Psoas muscle (tissue), 8 donors: ENCODE measurements around the gene HCLS1. TPM values are rescaled to one million over a fixed set of nuclear protein-coding genes. Genes with fewer than 3 reads are reported as not detected.

Experiments
- ATAC-seq, 4 donors: fragments of 200-7000 bp; cut with Tn5 transposase; one replicate each; pipeline ENCODE4 v1.9.1; 2020; ENCODE audit warnings: moderate library complexity in 3 of 4, mild to moderate bottlenecking in 2 of 4
- DNase-seq, 2 donors: peaks; one replicate each; pipeline ENCODE4 v3.0.0-alpha.2; 2020
- H3K27ac ChIP-seq: fragments of 200-600 bp; one replicate; pipeline ENCODE4 v1.8.0; 2022
- H3K27me3 ChIP-seq, 3 donors: fragments of 200-600 bp in 1 of 3; one replicate each; pipeline versions ENCODE4 v1.6.1 to v1.8.0; 2013 to 2022; ENCODE audit warnings: low read length in 2 of 3, mild to moderate bottlenecking in 2 of 3, moderate library complexity in 1 of 3; ENCODE audit not compliant: insufficient read depth in 3 of 3
- H3K36me3 ChIP-seq, 2 donors: fragments of 200-600 bp in 1 of 2; one replicate each; pipeline versions ENCODE4 v1.6.1 to v1.8.0; 2013 to 2022; ENCODE audit warnings: low read depth in 1 of 2, mild to moderate bottlenecking in 1 of 2, moderate library complexity in 1 of 2; ENCODE audit not compliant: insufficient read depth in 1 of 2
- H3K4me1 ChIP-seq: fragments of 200-600 bp; one replicate; pipeline ENCODE4 v1.8.0; 2022
- H3K4me3 ChIP-seq: fragments of 200-600 bp; one replicate; pipeline ENCODE4 v1.8.0; 2022; ENCODE audit warnings: mild to moderate bottlenecking
- H3K9me3 ChIP-seq: fragments of 200-600 bp; one replicate; pipeline ENCODE4 v1.8.0; 2022
- CTCF ChIP-seq: fragments of 200-600 bp; IDR thresholded peaks from one replicate; pipeline ENCODE4 v1.8.0; 2022; ENCODE audit warnings: antibody characterized with exemption
- WGBS, 3 donors: extraction: QIAGEN DNeasy Blood & Tissue Kit; methylation state at CpG; one replicate each; pipeline versions ENCODE4 v1.1.6 to v1.1.7; 2013; 5-methylcytosine and 5-hydroxymethylcytosine counted together
- intact Hi-C, 2 donors: fragments of 100-400 bp; cut with DNase I; formaldehyde crosslinking; loops; one replicate each; pipeline versions ENCODE4 v1.11.0 to v1.14.2; 2022
- polyA plus RNA-seq, 3 donors: library from polyadenylated mRNA; stranded (reverse); fragments of 200-250 nt; gene quantifications; one replicate each; pipeline ENCODE4 v1.2.3, GENCODE V29; 2013
- total RNA-seq, 4 donors: library from RNA; stranded (reverse); fragmentation: NEBNext Ultra II Directional in 2 of 4; extraction: Animal tissue kit (Norgen Biotek cat#: 25700) in 2 of 4; gene quantifications; one replicate each; pipeline versions ENCODE4 v1.2.1 to v1.2.4, GENCODE V29; 2021 to 2023
- donor health status: healthy with polysubstance abuse.
- donor health status: DM: no; HTN: no; CAD: no; lungs with moderate emphysema.
- donor health status: Bipolar disorder and iron deficiency.
- donor health status: healthy.
- donor health status: DM: yes; HTN: yes; CAD: no.
- donor health status: DM: no; HTN: no; CAD: no.
- donor health status: DM: no; HTN: no; CAD: no.
- donor health status: DM: yes; HTN: yes; CAD: no.

HCLS1 gene
- total and polyA plus RNA-seq, 7 donors, result 2.8 to 9.9 (median 6.9) TPM

- intact Hi-C loops, result loop anchor here in 1 of 2 donors (10.0 kb wide), 1 partner anchor 98 kb away; the partner anchor contains the start of gene POLQ
Measured at GRCh38 chr3:121642601-121643314, 17.9 kb downstream of the HCLS1 start.

GRCh38 chr3:121641127-121641526 lies 19.6 kb downstream of the HCLS1 start:
- Histone ChIP-seq H3K4me1 (no peaks in the 10 kb centered on the region), H3K4me3 (no peak overlapping the region), H3K36me3 (peaks cover 0 to 3% of the 10 kb centered on the region in 2 donors), H3K9me3 (no peaks in the 10 kb centered on the region), H3K27me3 (no peaks in the 10 kb centered on the region), H3K27ac (no peak overlapping the region)
- ATAC-seq (no peak), DNase-seq (no peak)
- intact Hi-C loops, result loop anchor here in 1 of 2 donors (10.0 kb wide), 1 partner anchor 96 kb away; the partner anchor contains the start of gene POLQ
- TF ChIP-seq CTCF, result no peak
- WGBS, 3 donors, result 89 to 95% (median 92%) methylated on average over 2 of the region's 2 CpGs

More at GRCh38 chr3:121642601-121643314, 17.9 kb downstream of the HCLS1 start:
- DNase-seq (no peak), ATAC-seq (no peak)
- peaks cover 0 to 3% of the 10 kb centered on the region in 2 donors for H3K36me3 ChIP-seq
- no peaks in the 10 kb centered on the region for H3K4me1 ChIP-seq
- WGBS, 3 donors, result 77 to 79% (median 79%) methylated on average over 9 of the region's 9 CpGs
- H3K27me3 ChIP-seq, result no peaks in the 10 kb centered on the region
- no peaks in the 10 kb centered on the region for H3K9me3 ChIP-seq
- TF ChIP-seq CTCF, result no peak
- no peak overlapping the region for H3K27ac ChIP-seq
- no peak overlapping the region for H3K4me3 ChIP-seq

- WGBS, 3 donors, result 80 to 100% (median 97%) methylated on average over 1 of the region's 1 CpG
- no peaks in the 10 kb centered on the region for H3K4me1 ChIP-seq
- TF ChIP-seq CTCF, result no peak
- H3K27me3 ChIP-seq, result no peaks in the 10 kb centered on the region
- H3K9me3 ChIP-seq, result no peaks in the 10 kb centered on the region
- intact Hi-C loops, result no loop called here
- no peak overlapping the region for H3K27ac ChIP-seq
- H3K36me3 ChIP-seq, result peaks cover 0 to under 1% of the 10 kb centered on the region in 2 donors
- no peak for DNase-seq
- no peak overlapping the region for H3K4me3 ChIP-seq
- no peak for ATAC-seq
Measured at GRCh38 chr3:121637922-121638321, 22.8 kb downstream of the HCLS1 start.

GRCh38 chr3:121630355-121630754 lies 30.3 kb downstream of the HCLS1 start:
- Histone ChIP-seq H3K4me1 (peaks cover 7% of the 10 kb centered on the region), H3K4me3 (no peak overlapping the region), H3K36me3 (peaks cover 0 to 36% of the 10 kb centered on the region in 2 donors), H3K27me3 (no peaks in the 10 kb centered on the region), H3K27ac (no peak overlapping the region), H3K9me3 (no peaks in the 10 kb centered on the region)
- intact Hi-C loops, result no loop called here
- ATAC-seq, result no peak
- TF ChIP-seq CTCF, result no peak
- 90 to 100% (median 95%) methylated on average over 1 of the region's 1 CpG for WGBS, 3 donors
- no peak for DNase-seq

GRCh38 chr3:121629601-121630000 lies 31.1 kb downstream of the HCLS1 start:
- H3K9me3 ChIP-seq, result no peaks in the 10 kb centered on the region
- H3K4me1 ChIP-seq, result peaks cover 13% of the 10 kb centered on the region
- H3K4me3 ChIP-seq, result no peak overlapping the region
- ATAC-seq (no peak), DNase-seq (no peak)
- no peak overlapping the region for H3K27ac ChIP-seq
- peaks cover 0 to 36% of the 10 kb centered on the region in 2 donors for H3K36me3 ChIP-seq
- H3K27me3 ChIP-seq, result no peaks in the 10 kb centered on the region
- WGBS, 3 donors, result 68 to 85% (median 73%) methylated on average over 6 of the region's 6 CpGs
- no peak for TF ChIP-seq CTCF
- intact Hi-C loops, result no loop called here
